HG02938 (cell line): ENCODE measurements around the gene E2F2.

Source experiments
- ATAC-seq: cut with Tn5 transposase; IDR thresholded peaks from one replicate; pipeline ENCODE4 v1.9.1; 2021; ENCODE audit warnings: mild to moderate bottlenecking, moderate library complexity; ENCODE audit not compliant: unreplicated experiment

Gene E2F2

DNA sequence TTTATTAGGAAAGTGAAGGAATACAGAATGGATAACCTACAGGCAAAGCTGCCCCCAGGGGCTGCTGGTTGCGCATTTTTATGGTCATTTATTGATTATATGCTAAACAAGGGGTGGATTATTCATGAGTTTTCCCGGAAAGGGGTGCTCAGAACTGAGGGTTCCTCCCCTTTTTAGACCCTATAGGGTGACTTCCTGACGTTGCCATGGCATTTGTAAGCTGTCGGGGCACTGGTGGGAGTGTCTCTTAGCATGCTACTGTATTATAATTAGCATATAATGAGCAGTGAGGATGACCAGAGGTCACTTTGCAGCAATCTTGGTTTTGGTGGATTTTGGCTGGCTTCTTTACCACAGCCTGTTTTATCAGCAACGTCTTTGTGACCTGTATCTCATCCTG is 41.2 kb downstream of the E2F2 start:
- no peak for ATAC-seq

- ATAC-seq, result no peak
These were observed 46.1 kb downstream of the E2F2 start for GRCh38 chr1:23485002-23485332.

GRCh38 chr1:23484253-23485001 is 46.6 kb downstream of the E2F2 start:
- no peak for ATAC-seq

DNA sequence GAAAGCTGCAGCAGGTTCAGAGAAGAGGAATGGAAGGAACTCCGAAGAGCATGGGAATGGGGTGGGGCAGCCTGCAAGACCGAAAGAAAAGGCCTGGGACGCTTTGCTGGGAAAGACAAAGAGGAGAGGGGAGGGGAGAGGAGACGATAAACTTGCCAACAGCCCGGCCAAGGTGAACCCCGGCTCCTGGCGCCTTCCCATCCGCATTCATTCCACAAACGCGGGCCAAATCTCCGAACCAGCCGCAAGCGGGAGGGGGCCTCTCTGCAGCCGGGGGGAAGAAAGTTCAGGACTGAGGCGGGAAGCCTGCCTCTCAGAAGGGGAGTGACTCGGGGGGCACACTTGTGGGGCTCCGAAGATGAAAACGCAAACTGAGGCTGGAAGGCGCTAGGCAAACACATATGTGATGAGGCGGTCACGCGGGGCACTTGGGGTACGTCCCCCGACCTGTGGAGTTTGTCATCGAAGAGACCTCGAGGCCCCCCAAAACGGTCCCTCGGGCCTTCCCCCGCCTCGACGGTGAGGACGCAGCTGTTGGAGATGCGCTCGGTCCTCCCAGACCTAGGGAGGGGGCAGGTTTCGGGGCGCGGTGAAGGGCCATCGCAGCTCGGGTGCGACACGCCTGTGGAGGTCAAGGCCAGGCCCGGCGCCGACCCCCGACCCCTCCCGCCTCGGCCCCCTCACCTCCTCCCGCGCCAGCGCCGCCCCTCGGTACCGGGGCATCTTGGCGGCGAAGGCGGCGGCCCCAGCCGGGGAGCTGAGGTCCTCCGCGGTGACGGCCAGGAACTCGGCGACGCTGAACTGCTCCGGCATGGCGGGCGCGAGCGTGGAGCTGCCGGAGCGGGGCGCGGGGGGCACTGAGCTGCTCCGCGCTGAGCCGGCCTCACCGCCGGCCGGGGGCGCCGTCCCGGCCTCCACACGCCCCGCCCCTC is 47.4 kb downstream of the E2F2 start, which contains the start of gene ASAP3:
TSS of gene ASAP3 (minus strand) at position 859 of the 932 bp plus-strand sequence. CDS start at position 813, 46 bp downstream.
- no peak for ATAC-seq

DNA sequence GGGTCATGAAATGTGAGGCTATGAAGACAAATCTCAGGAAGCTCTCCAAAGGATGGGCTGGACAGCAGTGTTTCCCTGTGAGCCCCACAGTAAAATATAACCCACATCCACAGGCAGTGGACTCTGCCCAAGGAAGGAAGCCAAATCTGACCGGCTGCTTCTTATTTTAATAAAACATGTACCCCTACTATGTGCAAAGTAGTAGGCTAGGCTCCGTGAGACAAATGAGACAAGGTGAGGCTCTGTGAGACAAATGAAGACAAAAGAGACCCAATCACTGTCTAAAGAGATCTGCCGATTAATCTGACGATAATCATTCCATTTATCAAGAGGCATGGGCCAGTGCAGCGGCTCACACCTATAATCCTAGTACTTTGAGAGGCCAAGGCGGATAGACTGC is 49.1 kb downstream of the E2F2 start:
- ATAC-seq, result no peak

- no peak for ATAC-seq
These were observed 49.9 kb downstream of the E2F2 start for GRCh38 chr1:23481026-23481597.

DNA sequence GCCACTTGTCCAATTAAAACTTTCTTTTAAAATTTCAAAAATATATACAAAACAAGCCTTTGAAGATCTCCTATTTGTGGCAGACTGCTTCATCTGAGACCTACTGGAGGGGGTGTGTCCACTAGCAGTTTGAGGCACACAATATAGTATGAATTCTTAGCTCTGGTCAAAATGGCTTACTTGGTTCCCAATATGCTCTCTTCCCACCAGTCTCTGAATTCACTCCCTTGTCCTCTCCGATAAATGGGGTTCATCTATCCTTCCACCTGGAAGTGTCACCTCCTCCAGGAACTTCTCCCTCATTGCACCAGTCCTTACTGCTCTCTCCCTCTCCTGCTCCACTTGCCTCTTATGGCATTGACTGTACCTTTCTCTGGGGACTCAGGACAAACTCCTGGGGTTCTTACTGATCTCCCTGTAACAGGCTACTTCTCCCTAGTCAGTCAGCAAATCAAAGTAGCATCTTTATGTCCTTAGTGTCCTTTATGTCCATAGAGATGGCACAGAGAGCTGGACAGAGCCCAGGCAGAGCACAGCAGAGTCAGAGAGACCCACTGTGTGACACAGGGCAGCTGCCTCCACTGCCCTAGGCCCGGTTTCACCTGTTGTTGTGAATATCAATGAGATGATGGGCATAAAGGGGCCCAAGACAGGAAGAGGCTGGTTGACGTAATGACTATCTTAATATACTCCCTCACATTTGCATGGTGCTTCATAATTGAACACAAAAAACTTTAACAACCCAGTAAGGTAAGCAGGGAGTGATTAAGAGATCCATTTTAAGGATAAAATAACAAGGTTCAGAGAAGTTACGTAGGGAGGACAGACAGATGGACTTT is 50.6 kb downstream of the E2F2 start:
- ATAC-seq, result no peak

DNA sequence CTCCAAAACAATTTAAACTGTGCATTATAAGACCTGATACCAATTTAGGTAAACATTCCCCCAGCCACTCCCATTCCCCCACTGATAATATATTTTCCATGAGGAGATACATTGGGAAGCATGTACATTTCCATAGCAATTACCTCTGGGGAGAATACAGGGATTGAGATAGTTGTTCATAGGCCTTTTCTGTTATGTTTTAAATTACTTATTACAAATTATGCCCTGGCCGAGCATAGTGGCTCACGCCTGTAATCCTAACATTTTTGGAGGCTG is 51.4 kb downstream of the E2F2 start:
- ATAC-seq, result no peak

DNA sequence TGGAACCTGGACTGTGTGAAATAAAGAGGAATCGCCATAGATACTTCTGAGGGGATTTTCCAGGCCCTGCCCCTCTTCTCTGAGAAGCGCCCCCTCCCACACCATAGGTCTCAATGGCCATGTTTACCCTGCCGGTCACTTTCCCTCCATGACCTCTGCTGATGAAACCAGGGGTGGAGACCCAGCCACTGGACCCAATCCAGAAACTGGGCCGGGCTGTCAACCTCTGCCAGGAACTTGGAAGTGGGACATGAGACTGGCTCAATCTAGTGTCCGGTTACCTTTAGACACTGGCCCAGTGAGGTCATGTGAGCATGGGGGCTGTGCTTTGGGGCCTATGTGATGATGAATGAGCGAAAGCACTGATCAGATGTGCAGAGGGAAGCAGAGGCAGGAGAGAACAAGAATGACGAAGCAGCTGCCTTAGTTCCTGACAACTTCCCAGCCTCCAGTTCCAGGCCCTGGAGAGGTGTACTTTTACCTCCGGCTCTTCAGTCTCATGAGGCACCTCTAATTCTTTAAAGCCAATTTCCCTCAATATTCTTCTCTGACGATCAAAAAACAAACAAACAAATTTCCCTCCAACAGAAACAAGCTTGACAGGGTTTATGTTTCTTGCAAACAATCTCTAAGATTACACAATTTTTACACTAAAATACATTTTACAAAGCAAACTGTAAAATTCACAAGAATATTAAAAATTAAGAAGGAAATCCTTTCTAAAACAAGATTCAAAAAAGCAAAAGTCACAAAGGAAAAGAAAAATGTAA is 52.0 kb downstream of the E2F2 start:
- no peak for ATAC-seq

- ATAC-seq, result no peak
These were observed 53.5 kb downstream of the E2F2 start for GRCh38 chr1:23477359-23478144.

DNA sequence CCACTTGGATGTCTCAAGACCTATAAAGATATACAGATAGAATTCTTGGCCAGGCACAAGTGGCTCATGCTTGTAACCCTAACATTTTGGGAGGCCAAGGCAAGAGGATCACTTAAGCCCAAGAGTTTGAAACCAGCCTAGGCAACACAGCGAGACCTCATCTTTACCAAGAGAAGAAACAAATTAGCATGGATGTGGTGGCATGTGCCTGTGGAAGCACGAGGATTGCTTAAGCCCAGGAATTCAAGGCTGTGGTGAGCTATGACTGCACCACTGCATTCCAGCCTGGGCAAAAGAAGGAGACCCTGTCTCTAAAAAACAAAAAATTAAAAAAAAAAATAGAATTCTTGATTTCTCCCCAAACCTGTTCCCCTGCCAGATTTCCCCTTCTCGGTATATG is 55.4 kb downstream of the E2F2 start:
- no peak for ATAC-seq

DNA sequence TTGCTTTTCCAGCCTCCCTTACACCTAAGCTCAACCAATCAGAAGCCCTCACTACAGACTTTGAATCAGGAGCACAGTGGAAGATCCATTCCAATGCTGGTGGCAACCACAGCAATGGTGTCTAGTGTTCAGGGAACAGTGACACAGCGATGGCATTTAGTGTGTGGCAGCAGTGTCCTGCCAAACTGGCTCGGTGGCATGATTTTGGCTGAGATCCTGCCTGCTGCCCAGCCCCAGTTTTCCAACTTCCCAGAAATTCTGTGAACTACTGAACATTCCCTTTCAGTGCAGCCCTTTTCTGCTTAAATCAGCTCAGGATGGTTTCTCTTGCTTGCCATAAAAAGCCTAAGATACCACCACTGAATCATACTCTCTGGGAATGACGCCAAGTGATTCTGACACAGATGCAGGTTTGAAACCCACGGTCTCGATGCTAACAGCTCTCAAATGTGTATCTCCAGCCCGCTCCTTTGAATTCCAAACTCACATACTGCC is 55.9 kb downstream of the E2F2 start:
- no peak for ATAC-seq

DNA sequence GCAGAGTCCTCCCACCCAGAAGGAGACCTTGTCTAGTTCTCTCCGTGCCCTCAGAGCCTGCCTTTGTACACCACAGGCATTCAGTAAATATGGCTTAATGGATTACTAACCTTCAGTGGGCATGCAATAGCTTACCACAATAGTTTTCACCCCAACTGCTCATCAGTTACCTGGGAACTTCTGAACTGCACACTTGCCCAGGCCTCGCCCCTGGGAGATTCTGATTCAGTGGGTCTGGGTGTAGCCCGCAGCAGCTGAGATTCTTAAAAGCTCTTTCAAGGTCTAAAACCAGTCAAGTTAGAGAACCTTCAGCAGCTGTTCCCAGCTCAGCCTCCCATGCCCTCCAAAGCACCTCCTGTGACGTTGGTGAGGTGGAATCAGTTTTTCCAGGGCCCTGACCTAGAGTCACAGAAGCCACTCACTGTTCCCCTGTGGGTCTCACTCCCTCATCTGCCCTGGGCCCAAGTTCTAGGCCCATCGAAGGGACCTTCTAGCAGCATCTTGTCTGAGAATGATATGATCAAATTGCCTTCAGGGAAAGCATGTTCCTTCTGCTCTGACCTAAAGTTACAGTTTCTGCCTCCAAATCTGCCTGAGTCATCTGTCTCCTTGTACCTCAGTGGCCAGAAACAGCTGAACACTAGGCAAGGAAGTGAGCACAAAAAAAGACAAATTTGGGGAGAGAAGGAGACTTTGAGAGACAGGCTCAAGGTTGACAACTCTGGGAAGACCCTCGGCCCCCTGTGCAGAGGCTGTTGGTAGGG is 57.8 kb downstream of the E2F2 start:
- no peak for ATAC-seq

DNA sequence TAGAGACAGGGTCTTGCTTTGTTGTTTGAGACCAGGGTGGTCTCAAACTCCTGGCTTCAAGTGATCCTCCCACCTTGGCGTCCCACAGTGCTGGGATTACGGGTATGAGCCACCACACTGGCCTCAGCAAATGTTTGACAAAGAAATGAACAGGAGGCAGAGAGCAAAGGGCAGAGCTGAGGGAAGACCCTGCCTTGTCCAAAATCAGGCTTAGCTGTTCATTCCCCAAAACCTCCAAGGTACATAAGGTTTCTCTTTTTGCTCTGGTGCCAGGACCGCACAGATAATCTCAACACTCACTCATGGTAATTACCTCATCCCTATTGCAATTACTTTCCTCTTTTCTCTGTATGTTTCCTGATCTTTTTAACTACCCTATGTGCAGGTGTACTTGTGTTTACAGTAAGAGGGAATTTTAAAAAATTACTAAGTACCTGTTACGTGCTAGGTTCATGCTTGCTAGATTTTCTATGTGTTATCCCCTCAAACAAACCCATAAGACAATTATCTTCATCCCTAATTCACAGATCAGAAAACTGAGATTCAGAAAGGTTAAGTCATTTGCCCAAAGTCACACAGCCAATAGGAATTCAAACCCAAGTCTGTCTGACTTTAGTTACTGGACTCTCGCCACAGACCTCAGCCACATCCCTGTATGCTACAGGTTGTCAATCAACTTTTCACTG is 58.5 kb downstream of the E2F2 start:
- no peak for ATAC-seq

DNA sequence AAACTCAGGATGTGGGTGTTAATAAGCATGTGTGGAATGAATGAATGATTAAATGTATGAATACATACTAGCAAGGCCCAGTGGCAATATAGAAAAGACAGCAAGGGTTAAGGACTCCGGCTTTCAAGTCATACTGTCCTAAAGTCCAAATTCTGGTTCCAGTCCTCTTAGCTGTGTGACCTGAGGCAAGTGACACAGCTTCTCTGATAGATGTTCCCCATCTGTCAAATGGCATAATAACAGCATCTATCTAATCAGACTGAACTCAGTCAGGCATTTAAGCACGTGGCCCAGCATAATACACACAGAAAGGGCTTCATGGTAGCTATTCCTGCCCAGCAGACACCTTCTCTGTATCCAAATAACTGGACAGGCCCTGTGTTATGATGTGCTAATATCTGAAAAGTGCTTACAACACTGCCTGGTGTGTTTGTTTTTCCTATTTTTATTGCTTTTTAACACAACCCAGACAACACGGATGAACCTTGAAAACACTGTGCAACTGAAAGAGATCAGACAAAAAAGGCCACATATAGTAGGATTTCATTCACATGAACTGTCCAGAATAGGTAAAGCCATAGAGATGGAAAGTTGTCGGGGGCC is 59.5 kb downstream of the E2F2 start:
- ATAC-seq, result no peak

GRCh38 chr1:23470282-23471070 is 60.6 kb downstream of the E2F2 start:
- ATAC-seq, result no peak
